Lung (tissue), 12 donors: ENCODE data around the gene TENT5C. TPM values are rescaled to one million over a fixed set of nuclear protein-coding genes. Genes with fewer than 3 reads are reported as not detected.

Source experiments
- ATAC-seq: fragments of 200-7000 bp; cut with Tn5 transposase; one replicate; pipeline ENCODE4 v1.9.1; 2020; ENCODE audit warnings: moderate number of reproducible peaks; ENCODE audit not compliant: insufficient read depth, low FRiP score
- DNase-seq, 3 donors: peaks; one replicate each; pipeline ENCODE4 v3.0.0-alpha.2; 2013 to 2017
- H3K27ac ChIP-seq, 2 donors: one replicate each; pipeline ENCODE4 v1.5.1; 2013; ENCODE audit warnings: mild to moderate bottlenecking in 2 of 2, moderate library complexity in 2 of 2, control low read depth in 1 of 2, inconsistent platforms in 1 of 2, low read depth in 1 of 2, low read length in 1 of 2
- H3K27me3 ChIP-seq, 3 donors: one replicate each; pipeline ENCODE4 v1.5.1; 2013; ENCODE audit warnings: low read length in 2 of 3; ENCODE audit not compliant: control insufficient read depth in 3 of 3, insufficient read depth in 3 of 3
- H3K36me3 ChIP-seq, 4 donors: one replicate each; pipeline ENCODE4 v1.5.1; 2013; ENCODE audit warnings: low read length in 4 of 4, mild to moderate bottlenecking in 1 of 4, moderate library complexity in 1 of 4; ENCODE audit not compliant: control insufficient read depth in 4 of 4, insufficient read depth in 4 of 4
- H3K4me1 ChIP-seq, 5 donors: one replicate each; pipeline ENCODE4 v1.5.1; 2013; ENCODE audit warnings: low read length in 5 of 5, mild to moderate bottlenecking in 2 of 5, moderate library complexity in 1 of 5; ENCODE audit not compliant: control insufficient read depth in 5 of 5, insufficient read depth in 5 of 5
- H3K4me3 ChIP-seq: one replicate; pipeline ENCODE4 v1.5.1; 2013; ENCODE audit warnings: mild to moderate bottlenecking, control low read depth, moderate library complexity
- H3K9ac ChIP-seq, 2 donors: one replicate each; pipeline ENCODE4 v1.5.1; 2013; ENCODE audit warnings: low read length in 2 of 2, control low read depth in 1 of 2; ENCODE audit not compliant: insufficient read depth in 1 of 2
- H3K9me3 ChIP-seq, 4 donors: one replicate each; pipeline ENCODE4 v1.5.1; 2013; ENCODE audit warnings: low read length in 3 of 4, mild to moderate bottlenecking in 1 of 4, moderate library complexity in 1 of 4; ENCODE audit not compliant: control insufficient read depth in 4 of 4, insufficient read depth in 3 of 4
- CTCF ChIP-seq: IDR thresholded peaks from 2 replicates; pipeline ENCODE4 v1.5.1; 2012; ENCODE audit warnings: mild to moderate bottlenecking; ENCODE audit errors: control extremely low read depth, extremely low read depth
- WGBS, 2 donors: extraction: QIAGEN DNeasy Blood & Tissue Kit; methylation state at CpG; one replicate each; pipeline ENCODE4 v1.1.7; 2013; 5-methylcytosine and 5-hydroxymethylcytosine counted together
- polyA plus RNA-seq, 2 donors: library from polyadenylated mRNA; stranded (reverse); fragments of 200-250 nt; gene quantifications; one replicate each; pipeline ENCODE4 v1.2.1, GENCODE V29; 2013
- total RNA-seq, 2 donors: library from RNA; depleted of rRNA in 1 of 2; stranded (reverse); fragments of >200 nt in 1 of 2; gene quantifications; one replicate each; pipeline ENCODE4 v1.2.1, GENCODE V29; 2014 to 2021
- donor health status: control.
- donor health status: control.
- donor health status: Bipolar disorder and iron deficiency.
- donor health status: healthy.
- donor health status: DM: yes; HTN: yes; CAD: no.

Gene TENT5C
- total and polyA plus RNA-seq, 4 donors = 2.7 to 39.0 (median 17.5) TPM

- no peaks in the 10 kb centered on the region for H3K9me3 ChIP-seq
- H3K9ac ChIP-seq = no peak overlapping the region
- WGBS, 2 donors = 66 to 85% methylated on average over 2 to 3 of the region's 3 CpGs
- H3K4me1 ChIP-seq = peaks cover 0 to 25% (median 4%) of the 10 kb centered on the region in 5 donors
- H3K4me3 ChIP-seq = no peak overlapping the region
- DNase-seq (peak; percentile 53 to 83 (median 53)), ATAC-seq (peak; percentile 81)
- H3K27me3 ChIP-seq = no peaks in the 10 kb centered on the region
- peak overlapping the region in 1 of 2 donors; percentile 54 for H3K27ac ChIP-seq
- no peaks in the 10 kb centered on the region for H3K36me3 ChIP-seq
- TF ChIP-seq CTCF = no peak
These were observed 14.6 kb upstream of the TENT5C start for GRCh38 chr1:117591252-117591651.

- peak overlapping the region in 1 of 2 donors; percentile 54 for H3K27ac ChIP-seq
- H3K4me3 ChIP-seq = no peak overlapping the region
- no peak overlapping the region for H3K9ac ChIP-seq
- H3K36me3 ChIP-seq = no peaks in the 10 kb centered on the region
- no peaks in the 10 kb centered on the region for H3K27me3 ChIP-seq
- peaks cover 0 to 25% (median 4%) of the 10 kb centered on the region in 5 donors for H3K4me1 ChIP-seq
- TF ChIP-seq CTCF = no peak
- no peak for ATAC-seq
- no peaks in the 10 kb centered on the region for H3K9me3 ChIP-seq
- 59 to 89% methylated on average over 9 of the region's 9 CpGs for WGBS, 2 donors
- no peak for DNase-seq
These were observed 13.7 kb upstream of the TENT5C start for GRCh38 chr1:117592155-117592554.

GRCh38 chr1:117594261-117594990 is 11.4 kb upstream of the TENT5C start:
- peaks cover 0 to 2% (median 0%) of the 10 kb centered on the region in 3 donors for H3K27me3 ChIP-seq
- no peaks in the 10 kb centered on the region for H3K9me3 ChIP-seq
- H3K36me3 ChIP-seq = no peaks in the 10 kb centered on the region
- H3K4me1 ChIP-seq = peaks cover 0 to 25% (median 4%) of the 10 kb centered on the region in 5 donors
- no peak for ATAC-seq
- H3K4me3 ChIP-seq = no peak overlapping the region
- no peak overlapping the region for H3K9ac ChIP-seq
- H3K27ac ChIP-seq = no peak overlapping the region
- TF ChIP-seq CTCF = no peak
- DNase-seq = no peak
- WGBS, 2 donors = 76 to 77% methylated on average over 8 of the region's 8 CpGs
